K562 (cell line): ENCODE results near the gene KRT28. TPM values are rescaled to one million over a fixed set of nuclear protein-coding genes. Genes with fewer than 3 reads are reported as not detected.

Experiments
- ATF1 ChIP-seq, 2 experiments: fragments of 450-650 bp in 1 of 2; IDR thresholded peaks; 2 replicates each; pipeline ENCODE4 v1.6.1; 2016; ENCODE audit warnings: missing compliant biosample characterization in 1 of 2, missing genetic modification characterization in 1 of 2
- BMI1 ChIP-seq: fragments of 150-350 bp; IDR thresholded peaks from 2 replicates; pipeline ENCODE4 v1.6.1; 2014; ENCODE audit warnings: low read length
- BRD4 ChIP-seq: fragments of 200-600 bp; sonication (generic); IDR thresholded peaks from 2 replicates; pipeline ENCODE4 v1.6.1; 2017; ENCODE audit warnings: inconsistent platforms
- ETV1 ChIP-seq: fragments of 450-650 bp; conservative IDR thresholded peaks from 2 replicates; pipeline ENCODE4 v1.6.1; 2016; ENCODE audit warnings: missing genetic modification characterization, control low read depth, low read depth, missing compliant biosample characterization
- HINFP ChIP-seq: fragments of 450-650 bp; conservative IDR thresholded peaks from 2 replicates; pipeline ENCODE4 v1.6.1; 2016; ENCODE audit warnings: missing genetic modification characterization, low read depth, mild to moderate bottlenecking, control low read depth, missing compliant biosample characterization
- HMGXB4 ChIP-seq: sonication (generic); formaldehyde crosslinking; IDR thresholded peaks from 2 replicates; pipeline ENCODE4 v1.8.1; 2023; ENCODE audit warnings: mild to moderate bottlenecking, missing genetic modification reagents
- HNRNPL ChIP-seq: fragments of 200-400 bp; formaldehyde crosslinking; IDR thresholded peaks from 2 replicates; pipeline ENCODE4 v1.6.1; 2017; ENCODE audit warnings: low read depth, mild to moderate bottlenecking, low read length
- MAFF ChIP-seq: IDR thresholded peaks from 2 replicates; pipeline ENCODE4 v1.6.1; 2012; ENCODE audit warnings: low read length, improper control_type of control experiment
- MED1 ChIP-seq: sonication (generic); formaldehyde crosslinking; IDR thresholded peaks from 2 replicates; pipeline ENCODE4 v1.8.1; 2023; ENCODE audit warnings: missing genetic modification reagents, borderline replicate concordance
- POLR2A ChIP-seq: fragments of 450-650 bp; conservative IDR thresholded peaks from 2 replicates; pipeline ENCODE4 v1.6.1; 2016
- POLR2AphosphoS5 ChIP-seq: IDR thresholded peaks from 2 replicates; pipeline ENCODE4 v1.6.1; 2011; ENCODE audit warnings: mild to moderate bottlenecking, low read depth, low read length, moderate library complexity; ENCODE audit not compliant: control insufficient read depth, insufficient read depth
- PPARD ChIP-seq: fragments of 250-450 bp; sonication (Bioruptor Pico); IDR thresholded peaks from 2 replicates; pipeline ENCODE4 v1.8.0; 2022; ENCODE audit warnings: inconsistent platforms, mild to moderate bottlenecking, moderate library complexity
- SAFB2 ChIP-seq: fragments of 200-400 bp; formaldehyde crosslinking; IDR thresholded peaks from 2 replicates; pipeline ENCODE4 v1.6.1; 2018; ENCODE audit warnings: borderline replicate concordance, low read length, low read depth, moderate library complexity; ENCODE audit not compliant: severe bottlenecking
- SMARCC2 ChIP-seq: fragments of 450-650 bp; IDR thresholded peaks from 2 replicates; pipeline ENCODE4 v1.6.1; 2017; ENCODE audit warnings: antibody characterized with exemption, moderate library complexity, mild to moderate bottlenecking, low read depth
- TAF15 ChIP-seq: fragments of 200-400 bp; formaldehyde crosslinking; IDR thresholded peaks from 2 replicates; pipeline ENCODE4 v1.6.1; 2017; ENCODE audit warnings: mild to moderate bottlenecking, low read depth, low read length, moderate library complexity
- TRIM24 ChIP-seq, 2 experiments: fragments of 450-650 bp; IDR thresholded peaks; 2 replicates each; pipeline ENCODE4 v1.6.1; 2016
- TSC22D4 ChIP-seq: fragments of 450-650 bp; IDR thresholded peaks from 2 replicates; pipeline ENCODE4 v1.6.1; 2016; ENCODE audit warnings: missing genetic modification characterization, missing biosample characterization, control low read depth
- U2AF1 ChIP-seq: fragments of 200-400 bp; formaldehyde crosslinking; optimal IDR thresholded peaks from 2 replicates; pipeline ENCODE3; 2017; ENCODE audit warnings: mild to moderate bottlenecking, low read depth, low read length, moderate library complexity
- XRCC4 ChIP-seq: IDR thresholded peaks from one replicate; pipeline ENCODE4 v1.6.1; 2011; ENCODE audit not compliant: insufficient read depth, insufficient read length; ENCODE audit errors: extremely low read depth
- ZBED1 ChIP-seq: IDR thresholded peaks from 2 replicates; pipeline ENCODE4 v1.6.1; 2014
- ZBTB1 ChIP-seq: sonication (generic); formaldehyde crosslinking; IDR thresholded peaks from 2 replicates; pipeline ENCODE4 v1.8.1; 2023; ENCODE audit warnings: missing genetic modification reagents, low read depth, mild to moderate bottlenecking, borderline replicate concordance
- ZFPM2 ChIP-seq: fragments of 250-450 bp; sonication (Bioruptor Pico); IDR thresholded peaks from 2 replicates; pipeline ENCODE4 v1.5.1; 2022; ENCODE audit warnings: mild to moderate bottlenecking
- ZKSCAN8 ChIP-seq: fragments of 200-800 bp; sonication (Bioruptor generic); IDR thresholded peaks from 2 replicates; pipeline ENCODE4 v1.6.1; 2016; ENCODE audit warnings: missing genetic modification characterization, missing compliant biosample characterization
- ZNF445 ChIP-seq: fragments of 250-450 bp; sonication (Bioruptor Pico); IDR thresholded peaks from 2 replicates; pipeline ENCODE4 v1.4.0; 2020; ENCODE audit warnings: low read depth, mild to moderate bottlenecking, moderate library complexity
- polyA plus RNA-seq, 8 experiments: library from polyadenylated mRNA; depleted of rRNA in 4 of 8; stranded (reverse) in 5 of 8; unstranded in 3 of 8; fragments of >200 nt; fragmentation: Nextera tagmentation in 2 of 8; fragmentation: Illumina TruSeq in 1 of 8; extraction: Ambion mirVana in 2 of 8; extraction: Trizol in 1 of 8; gene quantifications; 2 replicates each; pipeline versions ENCODE4 v1.2.1 to v1.2.3, GENCODE V29; 2011 to 2014; ENCODE audit warnings: inconsistent platforms in 1 of 8, missing spikeins in 1 of 8
- total RNA-seq, 7 experiments: library from RNA; depleted of rRNA in 6 of 7; stranded (reverse); fragments of >200 nt in 6 of 7; fragmentation: Illumina TruSeq in 2 of 7; extraction: Trizol in 2 of 7; gene quantifications; 2 replicates each; pipeline versions ENCODE4 v1.2.1 to v1.2.3, GENCODE V29; 2011 to 2021; ENCODE audit warnings: low replicate concordance in 1 of 7
- TF ChIP-seq, protein P1 (sequence below), 2 experiments: fragments of 450-650 bp; IDR thresholded peaks; 2 replicates each; pipeline ENCODE4 v1.6.1; 2016

The KRT28 gene
- total and polyA plus RNA-seq, 9 of the 15 experiments (the other 6 are each of a cell fraction or from before 2014, with no cell fraction given), result not detected

- no peak for TF ChIP-seq HINFP (tag)
- peak; percentile 57 for TF ChIP-seq ETV1
- peak; percentile 74; the same call in 1 of the 2 replicates for TF ChIP-seq ZKSCAN8 (CRISPR knock-in tag)
- TF ChIP-seq HMGXB4 (CRISPR knock-in tag), result no peak
- TF ChIP-seq TAF15, result no peak
- TF ChIP-seq POLR2AphosphoS5, result peak; percentile 90
- peak; percentile 90 for TF ChIP-seq SMARCC2
- no peak for TF ChIP-seq ZBTB1
- TF ChIP-seq SAFB2, result no peak
- TF ChIP-seq POLR2A, result peak; percentile 83
- TF ChIP-seq U2AF1, result no peak
- TF ChIP-seq TRIM24 (IDR thresholded peaks at IDR 0.05), result peak; percentile 92 to 95
- TF ChIP-seq XRCC4, result no peak
- no peak for TF ChIP-seq ZNF445 (CRISPR knock-in tag)
- TF ChIP-seq TSC22D4 (tag), result no peak
- TF ChIP-seq, protein P1, sequence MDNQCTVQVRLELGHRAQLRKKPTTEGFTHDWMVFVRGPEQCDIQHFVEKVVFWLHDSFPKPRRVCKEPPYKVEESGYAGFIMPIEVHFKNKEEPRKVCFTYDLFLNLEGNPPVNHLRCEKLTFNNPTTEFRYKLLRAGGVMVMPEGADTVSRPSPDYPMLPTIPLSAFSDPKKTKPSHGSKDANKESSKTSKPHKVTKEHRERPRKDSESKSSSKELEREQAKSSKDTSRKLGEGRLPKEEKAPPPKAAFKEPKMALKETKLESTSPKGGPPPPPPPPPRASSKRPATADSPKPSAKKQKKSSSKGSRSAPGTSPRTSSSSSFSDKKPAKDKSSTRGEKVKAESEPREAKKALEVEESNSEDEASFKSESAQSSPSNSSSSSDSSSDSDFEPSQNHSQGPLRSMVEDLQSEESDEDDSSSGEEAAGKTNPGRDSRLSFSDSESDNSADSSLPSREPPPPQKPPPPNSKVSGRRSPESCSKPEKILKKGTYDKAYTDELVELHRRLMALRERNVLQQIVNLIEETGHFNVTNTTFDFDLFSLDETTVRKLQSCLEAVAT (IDR thresholded peaks at IDR 0.05), result peak; percentile 49 to 81; a peak in 3 of 4 replicates
- TF ChIP-seq ATF1 (CRISPR knock-in tag; IDR thresholded peaks at IDR 0.05), result no peak
- TF ChIP-seq ATF1 (tag; IDR thresholded peaks at IDR 0.05), result peak; percentile 82
- no peak for TF ChIP-seq BRD4
- TF ChIP-seq BMI1, result no peak
- TF ChIP-seq HNRNPL, result 0 out of 2 replicates have a peak, but pooled peaks have one; percentile 36
- peak; percentile 81 for TF ChIP-seq MAFF
- TF ChIP-seq ZBED1, result no peak
- TF ChIP-seq PPARD (CRISPR knock-in tag), result no peak
- TF ChIP-seq ZFPM2 (CRISPR knock-in tag), result no peak
- TF ChIP-seq MED1 (CRISPR knock-in tag), result no peak
Observed at GRCh38 chr17:40827746-40828453, 28.1 kb upstream of the KRT28 start (continued).
